ENCODE measurements around the gene ST8SIA4. TPM values are rescaled to one million over a fixed set of nuclear protein-coding genes. Genes with fewer than 3 reads are reported as not detected.

ST8SIA4 gene
- total RNA-seq, 4 donors from 2014 or later: 1.1 to 27.2 (median 3.0) TPM

DNA sequence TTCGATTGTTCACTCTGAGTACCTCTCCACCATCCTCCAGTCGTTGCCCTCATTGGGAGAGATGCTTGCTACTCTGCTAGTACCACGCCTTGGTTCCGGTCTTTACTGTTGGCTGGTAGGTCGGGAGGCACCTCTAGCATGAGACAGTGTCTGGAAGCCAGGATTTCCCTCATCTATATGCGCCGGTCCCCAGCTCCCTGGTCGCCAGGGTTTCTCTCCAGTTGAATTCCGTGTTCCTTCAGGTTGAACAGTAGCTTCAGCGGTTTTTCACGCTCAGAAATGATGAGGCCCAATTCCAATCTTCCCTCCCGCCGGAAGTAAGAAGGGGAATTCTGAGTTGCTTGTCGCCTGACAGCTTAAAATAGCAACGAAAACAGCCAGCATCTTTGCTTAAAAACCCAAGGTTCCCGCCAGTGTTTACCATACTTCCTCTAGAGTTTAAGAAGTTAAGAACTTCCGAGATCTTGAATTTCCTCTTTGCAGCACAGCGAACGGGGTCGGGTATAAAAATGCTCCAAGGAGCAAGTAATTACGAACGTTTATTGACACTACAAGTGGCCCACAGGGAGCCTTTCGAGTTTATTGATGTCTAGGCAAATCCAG, 1.3 kb upstream of the ST8SIA4 start:
- DNase-seq: peak; percentile 46 to 71 (median 66)
- Histone ChIP-seq H3K27ac (peak overlapping the region; percentile 66 to 92 (median 84)), H3K36me3 (no peaks in the 10 kb centered on the region), H3K4me3 (peak overlapping the region; percentile 47 to 63 (median 52)), H3K27me3 (no peaks in the 10 kb centered on the region), H3K9me3 (no peaks in the 10 kb centered on the region), H3K4me1 (no peaks in the 10 kb centered on the region)
- TF ChIP-seq POLR2A (IDR thresholded peaks at IDR 0.05) (no peak), CTCF (IDR thresholded peaks at IDR 0.05) (no peak)

GRCh38 chr5:100902440-100903038, 543 bp downstream of the ST8SIA4 start:
- Histone ChIP-seq H3K4me1 (peaks cover 0 to 6% (median 0%) of the 10 kb centered on the region in 4 donors), H3K27me3 (no peaks in the 10 kb centered on the region), H3K27ac (peak overlapping the region; percentile 66 to 92 (median 84)), H3K36me3 (no peaks in the 10 kb centered on the region), H3K9me3 (no peaks in the 10 kb centered on the region), H3K4me3 (peak overlapping the region; percentile 47 to 63 (median 52))
- peak in 2 of 3 donors; percentile 44 to 49 for DNase-seq
- TF ChIP-seq CTCF (IDR thresholded peaks at IDR 0.05): no peak
- no peak for TF ChIP-seq POLR2A (IDR thresholded peaks at IDR 0.05)

DNA sequence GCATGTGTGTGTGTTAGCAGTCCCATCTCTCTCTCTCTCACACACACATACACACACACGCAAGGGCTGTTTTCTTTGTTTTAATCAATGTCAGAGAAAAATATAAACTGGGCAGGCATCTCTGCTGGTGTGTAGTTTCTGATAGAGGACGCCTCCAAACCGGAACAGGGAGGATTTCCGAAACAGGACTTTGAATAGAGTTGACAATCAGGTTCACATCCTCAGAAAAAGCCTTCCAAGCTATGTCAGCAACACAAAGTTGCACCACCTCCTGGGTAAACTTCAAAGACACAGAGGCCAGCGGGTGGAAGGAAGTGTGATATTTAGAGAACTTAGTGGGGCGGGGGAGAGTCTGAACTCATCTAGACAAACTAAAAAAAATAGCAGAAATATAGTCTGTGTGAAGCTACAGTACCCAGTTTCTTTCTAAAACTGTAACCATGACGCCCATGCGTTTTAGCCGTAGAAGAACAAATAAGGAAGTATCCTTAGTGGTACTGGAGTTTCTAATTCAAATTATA, 1.2 kb downstream of the ST8SIA4 start:
- no peaks in the 10 kb centered on the region for H3K27me3 ChIP-seq
- H3K4me3 ChIP-seq: peak overlapping the region; percentile 47 to 63 (median 52)
- no peaks in the 10 kb centered on the region for H3K36me3 ChIP-seq
- peak in 2 of 3 donors; percentile 76 to 86 for DNase-seq
- peak overlapping the region; percentile 66 to 92 (median 84) for H3K27ac ChIP-seq
- H3K4me1 ChIP-seq: peaks cover 0 to 6% (median 0%) of the 10 kb centered on the region in 4 donors
- H3K9me3 ChIP-seq: no peaks in the 10 kb centered on the region
- TF ChIP-seq CTCF (IDR thresholded peaks at IDR 0.05): no peak
- TF ChIP-seq POLR2A (IDR thresholded peaks at IDR 0.05): no peak

DNA sequence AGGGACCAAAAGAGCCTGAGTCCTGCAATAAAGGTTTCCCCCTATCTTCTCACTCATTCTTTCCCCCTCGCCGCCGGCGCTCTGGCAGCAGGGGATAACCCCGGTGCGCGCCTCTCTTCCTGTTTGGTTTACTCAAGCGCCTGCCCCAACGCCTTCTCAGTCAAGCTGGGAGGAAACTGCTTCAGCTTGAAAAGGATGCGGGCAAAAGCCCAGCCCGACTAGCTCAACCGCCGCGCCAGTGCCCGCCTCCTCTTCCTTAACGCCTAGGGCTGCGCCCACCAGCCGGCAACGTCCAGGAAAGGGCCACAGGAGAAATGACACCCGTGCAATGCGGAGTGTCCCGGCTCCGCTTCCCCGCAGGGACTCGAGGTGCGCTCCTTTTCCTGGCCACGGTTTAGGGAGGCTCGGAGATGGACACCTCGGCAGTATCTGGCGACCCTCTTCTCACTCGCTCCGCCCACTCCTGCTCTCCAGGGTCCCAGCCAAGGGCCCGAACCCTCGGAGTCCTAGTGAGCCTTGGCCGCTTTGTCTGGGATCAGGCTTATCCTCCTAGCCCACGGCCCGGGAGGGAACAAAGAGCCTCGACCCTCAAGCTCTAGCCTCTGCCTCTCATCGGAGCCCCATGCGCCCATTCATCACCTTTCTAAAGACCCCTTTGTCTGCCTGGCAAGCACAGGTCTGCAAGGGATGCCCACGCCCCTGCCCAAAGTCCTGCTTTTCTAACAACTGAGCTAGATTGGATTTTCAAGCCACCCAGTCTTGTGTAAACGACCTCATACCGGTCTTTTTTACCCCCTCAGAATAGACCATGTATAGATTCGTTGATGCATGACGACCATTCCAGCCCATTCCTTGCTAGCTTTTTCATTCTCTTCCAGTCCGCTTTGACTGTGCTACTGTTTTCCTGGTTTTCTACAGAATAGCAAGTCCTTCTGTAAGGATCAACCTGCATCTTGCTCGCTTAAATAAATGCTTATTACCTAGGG, 2.0 kb downstream of the ST8SIA4 start:
- no peaks in the 10 kb centered on the region for H3K27me3 ChIP-seq

More for the DNA sequence above, 2.0 kb downstream of the ST8SIA4 start:
- no peaks in the 10 kb centered on the region for H3K36me3 ChIP-seq
- peaks cover 0 to 6% (median 0%) of the 10 kb centered on the region in 4 donors for H3K4me1 ChIP-seq
- peak overlapping the region; percentile 66 to 92 (median 84) for H3K27ac ChIP-seq
- H3K9me3 ChIP-seq: no peaks in the 10 kb centered on the region
- TF ChIP-seq CTCF (IDR thresholded peaks at IDR 0.05) (no peak), POLR2A (IDR thresholded peaks at IDR 0.05) (peak in 1 of 2 donors; percentile 28)
- peak; percentile 67 to 95 (median 91) for DNase-seq
- H3K4me3 ChIP-seq: peak overlapping the region; percentile 47 to 63 (median 52)
